Gastroesophageal sphincter (tissue), 4 donors: ENCODE measurements around the gene TAS1R3. TPM values are rescaled to one million over a fixed set of nuclear protein-coding genes. Genes with fewer than 3 reads are reported as not detected.

Experiments
- ATAC-seq: fragments of 150-250 bp; one replicate; pipeline ENCODE4 v1.9.1; 2016; ENCODE audit warnings: mild to moderate bottlenecking, moderate library complexity
- H3K27ac ChIP-seq, 4 donors: fragments of 200-600 bp; sonication (generic) in 3 of 4; 1 replicate in 3 of 4; 2 replicates in 1 of 4; pipeline ENCODE4 v1.5.1; 2016 to 2019
- H3K27me3 ChIP-seq: fragments of 200-600 bp; sonication (generic); one replicate; pipeline ENCODE4 v1.5.1; 2019
- H3K36me3 ChIP-seq, 2 donors: fragments of 200-600 bp; sonication (generic); one replicate each; pipeline ENCODE4 v1.5.1; 2019; ENCODE audit warnings: control low read depth in 1 of 2
- H3K4me1 ChIP-seq, 3 donors: fragments of 200-600 bp; sonication (generic); 1 replicate in 2 of 3; 2 replicates in 1 of 3; pipeline ENCODE4 v1.5.1; 2016 to 2019; ENCODE audit warnings: control low read depth in 2 of 3
- H3K4me3 ChIP-seq, 2 donors: fragments of 200-600 bp; sonication (generic); one replicate each; pipeline ENCODE4 v1.5.1; 2019; ENCODE audit warnings: mild to moderate bottlenecking in 1 of 2, moderate library complexity in 1 of 2
- H3K9me3 ChIP-seq, 3 donors: fragments of 200-600 bp; sonication (generic); one replicate each; pipeline ENCODE4 v1.5.1; 2017 to 2019; ENCODE audit warnings: control low read depth in 2 of 3
- CTCF ChIP-seq, 4 experiments: fragments of 200-600 bp in 2 of 4; fragments of 450-650 bp in 2 of 4; sonication (generic) in 1 of 4; IDR thresholded peaks; one replicate each; pipeline ENCODE4 v1.5.1; 2017 to 2019; ENCODE audit warnings: antibody characterized with exemption in 4 of 4, mild to moderate bottlenecking in 2 of 4, moderate library complexity in 2 of 4
- EP300 ChIP-seq: sonication (generic); formaldehyde crosslinking; IDR thresholded peaks from one replicate; pipeline ENCODE4 v1.6.1; 2017; ENCODE audit warnings: antibody characterized with exemption, mild to moderate bottlenecking
- POLR2A ChIP-seq, 2 donors: fragments of 450-650 bp; IDR thresholded peaks; one replicate each; pipeline ENCODE4 v1.6.1; 2017; ENCODE audit warnings: antibody characterized with exemption in 2 of 2, mild to moderate bottlenecking in 2 of 2, moderate library complexity in 1 of 2
- POLR2AphosphoS5 ChIP-seq: sonication (generic); formaldehyde crosslinking; IDR thresholded peaks from one replicate; pipeline ENCODE4 v1.6.1; 2017; ENCODE audit warnings: antibody characterized with exemption
- WGBS, 2 donors: methylation state at CpG; one replicate each; pipeline ENCODE4 v1.1.5; 2018; ENCODE audit warnings: low coverage in 1 of 2; 5-methylcytosine and 5-hydroxymethylcytosine counted together
- total RNA-seq, 4 donors: library from RNA; depleted of rRNA; stranded (reverse); fragments of >200 nt; gene quantifications; one replicate each; pipeline ENCODE4 v1.1.0, GENCODE V29; 2016

TAS1R3 gene
- total RNA-seq, 4 donors from 2014 or later: 0.12 to 0.54 (median 0.40) TPM; not detected in 1

GRCh38 chr1:1310109-1310385 is 21.0 kb upstream of the TAS1R3 start:
- H3K9me3 ChIP-seq: no peaks in the 10 kb centered on the region
- peaks cover 0 to 54% of the 10 kb centered on the region in 2 donors for H3K36me3 ChIP-seq
- H3K27ac ChIP-seq: peak overlapping the region in 3 of 4 donors; percentile 93 to 97 (median 95)
- TF ChIP-seq POLR2AphosphoS5 (no peak), POLR2A (IDR thresholded peaks at IDR 0.05) (no peak), CTCF (IDR thresholded peaks at IDR 0.05) (no peak), EP300 (no peak)
- H3K27me3 ChIP-seq: no peaks in the 10 kb centered on the region
- no peak for ATAC-seq
- no peak overlapping the region for H3K4me3 ChIP-seq
- peaks cover 2 to 53% (median 26%) of the 10 kb centered on the region in 3 donors for H3K4me1 ChIP-seq
- no CpG with 5 or more reads among the region's 3 CpGs for WGBS, 2 donors

- no peak overlapping the region for H3K4me3 ChIP-seq
- peaks cover 2 to 53% (median 20%) of the 10 kb centered on the region in 3 donors for H3K4me1 ChIP-seq
- no peaks in the 10 kb centered on the region for H3K27me3 ChIP-seq
- no CpG with 5 or more reads among the region's 21 CpGs for WGBS, 2 donors
- H3K27ac ChIP-seq: peak overlapping the region in 3 of 4 donors; percentile 93 to 97 (median 95)
- ATAC-seq: no peak
- H3K36me3 ChIP-seq: peaks cover 0 to 58% of the 10 kb centered on the region in 2 donors
- TF ChIP-seq POLR2AphosphoS5 (no peak), EP300 (no peak), CTCF (IDR thresholded peaks at IDR 0.05) (no peak), POLR2A (IDR thresholded peaks at IDR 0.05) (no peak)
- no peaks in the 10 kb centered on the region for H3K9me3 ChIP-seq
These were observed 20.5 kb upstream of the TAS1R3 start for GRCh38 chr1:1310476-1311053.

- no peak for ATAC-seq
- peak overlapping the region in 3 of 4 donors; percentile 93 to 97 (median 95) for H3K27ac ChIP-seq
- H3K36me3 ChIP-seq: peaks cover 0 to 60% of the 10 kb centered on the region in 2 donors
- no peaks in the 10 kb centered on the region for H3K27me3 ChIP-seq
- H3K4me1 ChIP-seq: peaks cover under 1 to 52% (median 12%) of the 10 kb centered on the region in 3 donors
- H3K9me3 ChIP-seq: no peaks in the 10 kb centered on the region
- WGBS, 2 donors: no CpG with 5 or more reads among the region's 22 CpGs
- H3K4me3 ChIP-seq: no peak overlapping the region
- TF ChIP-seq CTCF (IDR thresholded peaks at IDR 0.05): no peak
- no peak for TF ChIP-seq POLR2AphosphoS5
- no peak for TF ChIP-seq POLR2A (IDR thresholded peaks at IDR 0.05)
- TF ChIP-seq EP300: no peak
These were observed 19.7 kb upstream of the TAS1R3 start for GRCh38 chr1:1311107-1312104.

DNA sequence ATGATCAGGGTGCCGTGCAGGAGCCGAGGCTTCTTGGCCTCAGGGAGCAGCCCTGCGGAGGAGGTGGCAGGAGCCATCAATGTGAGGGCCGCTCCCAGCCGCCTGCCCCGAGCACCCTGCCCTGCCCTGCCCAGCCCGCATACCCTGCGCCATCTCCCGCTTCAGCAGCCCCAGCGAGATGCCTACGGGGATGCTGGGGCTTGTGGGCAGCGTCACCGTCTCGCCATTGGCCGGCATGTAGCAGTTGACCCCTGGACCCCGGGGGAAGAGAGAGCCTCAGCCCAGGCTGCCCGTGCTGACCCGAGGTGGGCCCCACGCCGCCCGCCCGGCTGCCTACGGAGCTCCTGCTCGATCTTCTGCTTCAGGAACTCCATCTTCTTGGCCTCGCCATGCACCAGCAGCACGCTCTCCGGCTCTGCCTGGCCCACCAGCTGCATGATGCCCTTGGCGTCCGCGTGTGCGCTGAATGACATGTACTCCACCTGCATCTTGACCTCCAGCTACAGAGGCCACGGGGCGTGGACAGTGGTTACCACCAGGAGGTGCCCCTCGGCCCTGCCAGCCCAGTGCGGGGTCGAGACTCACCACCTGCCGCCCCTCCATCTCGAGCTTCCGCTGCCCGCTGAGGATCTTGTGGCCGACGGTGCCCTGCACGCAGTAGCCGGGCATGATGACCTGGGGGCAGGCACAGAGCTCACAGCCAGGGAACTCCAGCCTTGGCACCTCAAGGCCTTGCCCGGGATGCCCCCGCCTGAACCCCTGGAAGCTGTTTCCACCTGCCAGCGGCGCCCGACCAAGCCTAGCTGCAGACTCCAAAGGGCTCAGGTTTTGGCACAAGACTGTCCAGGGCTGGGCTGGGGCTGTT is 18.4 kb upstream of the TAS1R3 start:
- TF ChIP-seq EP300 (no peak), POLR2A (IDR thresholded peaks at IDR 0.05) (no peak), CTCF (IDR thresholded peaks at IDR 0.05) (no peak), POLR2AphosphoS5 (no peak)

More for the DNA sequence above, 18.4 kb upstream of the TAS1R3 start:
- H3K27me3 ChIP-seq: no peaks in the 10 kb centered on the region
- 93% methylated on average over 3 of the region's 49 CpGs; no CpG with 5 or more reads in 1 of the 2 donors for WGBS, 2 donors
- peaks cover 0 to 54% (median 9%) of the 10 kb centered on the region in 3 donors for H3K4me1 ChIP-seq
- peaks cover 0 to 72% of the 10 kb centered on the region in 2 donors for H3K36me3 ChIP-seq
- no peak overlapping the region for H3K27ac ChIP-seq
- H3K4me3 ChIP-seq: no peak overlapping the region
- H3K9me3 ChIP-seq: no peaks in the 10 kb centered on the region
- no peak for ATAC-seq
